Keratinocyte (primary cell): ENCODE results near the gene IQCK. TPM values are rescaled to one million over a fixed set of nuclear protein-coding genes. Genes with fewer than 3 reads are reported as not detected.

Experiments
- DNase-seq: peaks from one replicate; pipeline ENCODE4 v3.0.0-alpha.2; 2011; ENCODE audit warnings: low read depth, missing footprints, low spot score
- FAIRE-seq: peaks from 2 replicates; lab custom pipeline; 2011; peaks lifted over from hg19 to GRCh38; lab: Jason Lieb, UNC
- H2AFZ ChIP-seq: 2 replicates; pipeline ENCODE4 v1.6.0; 2012; ENCODE audit warnings: low read length, control low read depth, inconsistent platforms; ENCODE audit not compliant: control insufficient read depth
- H3K27ac ChIP-seq: 2 replicates; pipeline ENCODE4 v1.5.1; 2011; ENCODE audit warnings: low read length; ENCODE audit not compliant: control insufficient read depth, insufficient read depth
- H3K27me3 ChIP-seq: 3 replicates; pipeline ENCODE4 v1.6.0; 2011; ENCODE audit warnings: low read length; ENCODE audit not compliant: control insufficient read depth, insufficient read depth; ENCODE audit errors: extremely low read depth
- H3K36me3 ChIP-seq, 2 experiments: 2 replicates in 1 of 2; 3 replicates in 1 of 2; pipeline ENCODE4 v1.5.1; 2011; ENCODE audit warnings: low read length in 2 of 2, mild to moderate bottlenecking in 1 of 2; ENCODE audit not compliant: control insufficient read depth in 2 of 2, insufficient read depth in 2 of 2; ENCODE audit errors: extremely low read depth in 1 of 2
- H3K4me1 ChIP-seq: 3 replicates; pipeline ENCODE4 v1.5.1; 2011; ENCODE audit warnings: low read length; ENCODE audit not compliant: control insufficient read depth, insufficient read depth; ENCODE audit errors: extremely low read depth
- H3K4me2 ChIP-seq: 3 replicates; pipeline ENCODE4 v1.6.0; 2011; ENCODE audit warnings: low read depth, low read length; ENCODE audit not compliant: control insufficient read depth, insufficient read depth; ENCODE audit errors: extremely low read depth
- H3K4me3 ChIP-seq, 3 experiments: fragments of 200-600 bp in 1 of 3; sonication (generic) in 1 of 3; 2 replicates in 2 of 3; 3 replicates in 1 of 3; pipeline ENCODE4 v1.5.1; 2011 to 2016; ENCODE audit warnings: low read length in 3 of 3, mild to moderate bottlenecking in 3 of 3, control low read depth in 2 of 3, inconsistent platforms in 1 of 3, low read depth in 1 of 3, mixed read lengths in 1 of 3, mixed run types in 1 of 3, moderate library complexity in 1 of 3; ENCODE audit not compliant: control insufficient read depth in 2 of 3, insufficient read depth in 2 of 3; ENCODE audit errors: extremely low read depth in 1 of 3
- H3K79me2 ChIP-seq: 2 replicates; pipeline ENCODE4 v1.6.0; 2012; ENCODE audit warnings: low read length; ENCODE audit not compliant: control insufficient read depth, insufficient read depth
- H3K9ac ChIP-seq: 3 replicates; pipeline ENCODE4 v1.6.0; 2011; ENCODE audit warnings: low read length; ENCODE audit not compliant: control insufficient read depth, insufficient read depth; ENCODE audit errors: extremely low read depth
- H3K9me1 ChIP-seq: 3 replicates; pipeline ENCODE4 v1.6.0; 2011; ENCODE audit warnings: low read length; ENCODE audit not compliant: control insufficient read depth, insufficient read depth; ENCODE audit errors: extremely low read depth
- H3K9me3 ChIP-seq: 2 replicates; pipeline ENCODE4 v1.5.1; 2012; ENCODE audit warnings: low read depth, low read length; ENCODE audit not compliant: control insufficient read depth
- H4K20me1 ChIP-seq: 3 replicates; pipeline ENCODE4 v1.6.0; 2011; ENCODE audit warnings: low read length; ENCODE audit not compliant: control insufficient read depth, insufficient read depth; ENCODE audit errors: extremely low read depth
- EZH2 ChIP-seq: IDR thresholded peaks from one replicate; pipeline ENCODE4 v1.6.1; 2012; ENCODE audit warnings: inconsistent platforms, mild to moderate bottlenecking, low read length, moderate library complexity
- dilution Hi-C: fragments of 300-500 bp; cut with MboI; formaldehyde crosslinking; loops from one replicate; pipeline ENCODE4 v1.7.0; 2020; ENCODE audit warnings: low sequenced_read_pairs; ENCODE audit not compliant: extremely low pct_ligation_motif_present
- polyA plus RNA-seq, 5 experiments: library from polyadenylated mRNA; depleted of rRNA in 3 of 5; stranded (reverse) in 3 of 5; stranded (forward) in 1 of 5; unstranded in 1 of 5; fragments of >200 nt; gene quantifications; 1 replicate in 1 of 5; 2 replicates in 3 of 5; 3 replicates in 1 of 5; pipeline versions ENCODE4 v1.2.1 to v1.2.3, GENCODE V29; 2011 to 2012; ENCODE audit warnings: missing spikeins in 2 of 5, low read depth in 1 of 5, low replicate concordance in 1 of 5
- TF ChIP-seq, protein P1 (sequence below), 3 experiments: IDR thresholded peaks in 1 of 3; conservative IDR thresholded peaks in 1 of 3; optimal IDR thresholded peaks in 1 of 3; 2 replicates in 2 of 3; 3 replicates in 1 of 3; pipeline versions ENCODE3 to v1.5.1; 2011; ENCODE audit warnings: low read length in 3 of 3, mild to moderate bottlenecking in 3 of 3, moderate library complexity in 2 of 3, control low read depth in 1 of 3, inconsistent platforms in 1 of 3; ENCODE audit not compliant: insufficient read depth in 2 of 3; ENCODE audit errors: extremely low read depth in 1 of 3

Gene IQCK
- polyA plus RNA-seq, 1 donor (not counting 4 experiments of a cell fraction or from before 2014, with no cell fraction given) = 9.7 TPM

DNA sequence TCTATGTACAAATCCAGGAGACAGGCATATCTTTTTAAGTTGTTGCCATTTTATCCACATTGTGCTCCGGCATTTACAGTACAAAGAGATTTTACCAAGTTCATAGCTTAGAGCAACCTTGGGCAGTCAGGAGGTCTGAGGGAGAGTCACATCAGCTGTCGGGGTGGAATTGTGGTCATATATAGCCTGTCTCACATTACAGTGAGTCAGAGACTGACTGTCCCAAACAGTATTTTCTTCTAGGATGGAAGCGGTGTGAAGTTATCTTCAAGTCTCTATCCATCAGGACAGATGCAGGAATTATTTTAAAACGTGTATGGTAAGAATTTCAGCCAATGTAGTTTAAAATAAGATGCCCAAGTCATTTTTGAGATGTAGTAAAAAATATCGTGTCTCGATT is 113.6 kb downstream of the IQCK start:
- H3K27me3 ChIP-seq = no peaks in the 10 kb centered on the region
- DNase-seq = no peak
- H3K36me3 ChIP-seq = no peaks in the 10 kb centered on the region
- TF ChIP-seq EZH2 = no peak
- TF ChIP-seq, protein P1, sequence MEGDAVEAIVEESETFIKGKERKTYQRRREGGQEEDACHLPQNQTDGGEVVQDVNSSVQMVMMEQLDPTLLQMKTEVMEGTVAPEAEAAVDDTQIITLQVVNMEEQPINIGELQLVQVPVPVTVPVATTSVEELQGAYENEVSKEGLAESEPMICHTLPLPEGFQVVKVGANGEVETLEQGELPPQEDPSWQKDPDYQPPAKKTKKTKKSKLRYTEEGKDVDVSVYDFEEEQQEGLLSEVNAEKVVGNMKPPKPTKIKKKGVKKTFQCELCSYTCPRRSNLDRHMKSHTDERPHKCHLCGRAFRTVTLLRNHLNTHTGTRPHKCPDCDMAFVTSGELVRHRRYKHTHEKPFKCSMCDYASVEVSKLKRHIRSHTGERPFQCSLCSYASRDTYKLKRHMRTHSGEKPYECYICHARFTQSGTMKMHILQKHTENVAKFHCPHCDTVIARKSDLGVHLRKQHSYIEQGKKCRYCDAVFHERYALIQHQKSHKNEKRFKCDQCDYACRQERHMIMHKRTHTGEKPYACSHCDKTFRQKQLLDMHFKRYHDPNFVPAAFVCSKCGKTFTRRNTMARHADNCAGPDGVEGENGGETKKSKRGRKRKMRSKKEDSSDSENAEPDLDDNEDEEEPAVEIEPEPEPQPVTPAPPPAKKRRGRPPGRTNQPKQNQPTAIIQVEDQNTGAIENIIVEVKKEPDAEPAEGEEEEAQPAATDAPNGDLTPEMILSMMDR (optimal IDR thresholded peaks at IDR 0.05 in 1 of 3, IDR thresholded peaks at IDR 0.05 in 1 of 3, conservative IDR thresholded peaks at IDR 0.05 in 1 of 3; ENCODE audit: extremely low read depth in 1 of 3, insufficient read depth in 2 of 3, low read length in 3 of 3) = no peak
- no peak overlapping the region for H3K4me2 ChIP-seq
- H3K4me3 ChIP-seq = no peak overlapping the region
- no peaks in the 10 kb centered on the region for H3K9me3 ChIP-seq
- H3K9me1 ChIP-seq = no peaks in the 10 kb centered on the region
- H3K27ac ChIP-seq = no peak overlapping the region
- H4K20me1 ChIP-seq = no peaks in the 10 kb centered on the region
- no peak for FAIRE-seq
- no peaks in the 10 kb centered on the region for H3K79me2 ChIP-seq
- H3K4me1 ChIP-seq = no peaks in the 10 kb centered on the region
- dilution Hi-C loops = no loop called here
- H2AFZ ChIP-seq = no peak overlapping the region
- no peak overlapping the region for H3K9ac ChIP-seq

DNA sequence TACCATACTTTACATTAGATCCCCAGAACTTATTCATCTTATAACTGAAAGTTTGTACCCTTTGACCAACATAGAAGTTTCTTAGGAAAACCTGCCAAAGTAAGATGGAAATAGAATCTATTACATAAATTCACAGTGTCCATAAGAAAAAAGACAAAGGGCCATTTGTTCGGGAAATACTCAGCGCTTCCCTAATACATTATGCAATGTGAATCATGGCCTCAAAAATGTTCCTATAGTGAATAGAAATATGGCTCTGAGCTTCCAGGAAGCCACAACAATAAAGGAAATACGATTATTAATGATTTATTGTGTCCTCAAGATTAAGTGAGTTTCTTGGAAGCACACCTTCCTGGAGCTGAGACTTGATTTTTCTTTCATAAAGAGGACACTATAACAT is 115.1 kb downstream of the IQCK start:
- H3K4me1 ChIP-seq = no peaks in the 10 kb centered on the region
- FAIRE-seq (no peak), DNase-seq (no peak)
- H3K9me3 ChIP-seq = no peaks in the 10 kb centered on the region
- H3K9ac ChIP-seq = no peak overlapping the region
- no peaks in the 10 kb centered on the region for H3K9me1 ChIP-seq
- no peak for TF ChIP-seq EZH2
- TF ChIP-seq, protein P1 (optimal IDR thresholded peaks at IDR 0.05 in 1 of 3, IDR thresholded peaks at IDR 0.05 in 1 of 3, conservative IDR thresholded peaks at IDR 0.05 in 1 of 3; ENCODE audit: extremely low read depth in 1 of 3, insufficient read depth in 2 of 3, low read length in 3 of 3) = no peak
- no peaks in the 10 kb centered on the region for H3K36me3 ChIP-seq
- H3K4me2 ChIP-seq = no peak overlapping the region
- H3K27me3 ChIP-seq = no peaks in the 10 kb centered on the region
- H3K79me2 ChIP-seq = no peaks in the 10 kb centered on the region
- H2AFZ ChIP-seq = no peak overlapping the region
- H3K4me3 ChIP-seq = no peak overlapping the region
- H4K20me1 ChIP-seq = no peaks in the 10 kb centered on the region
- dilution Hi-C loops = no loop called here
- H3K27ac ChIP-seq = no peak overlapping the region
